Vagina (tissue), 2 donors: ENCODE results near the gene ATR.

ENCODE experiments used
- POLR2A ChIP-seq, 2 donors: fragments of 450-650 bp; IDR thresholded peaks; one replicate each; pipeline ENCODE4 v1.6.1; 2017; ENCODE audit warnings: antibody characterized with exemption in 2 of 2, mild to moderate bottlenecking in 2 of 2, moderate library complexity in 2 of 2
- POLR2AphosphoS5 ChIP-seq, 2 donors: sonication (generic); formaldehyde crosslinking; IDR thresholded peaks; one replicate each; pipeline ENCODE4 v1.9.0; 2017; ENCODE audit warnings: antibody characterized with exemption in 2 of 2, mild to moderate bottlenecking in 2 of 2, low read depth in 1 of 2; ENCODE audit not compliant: insufficient read depth in 1 of 2
- TF ChIP-seq, protein P1 (sequence below), 3 experiments: fragments of 450-650 bp in 2 of 3; fragments of 200-600 bp in 1 of 3; sonication (generic) in 1 of 3; IDR thresholded peaks; one replicate each; pipeline ENCODE4 v1.5.1; 2017 to 2019; ENCODE audit warnings: antibody characterized with exemption in 3 of 3, mild to moderate bottlenecking in 2 of 3, moderate library complexity in 2 of 3

DNA sequence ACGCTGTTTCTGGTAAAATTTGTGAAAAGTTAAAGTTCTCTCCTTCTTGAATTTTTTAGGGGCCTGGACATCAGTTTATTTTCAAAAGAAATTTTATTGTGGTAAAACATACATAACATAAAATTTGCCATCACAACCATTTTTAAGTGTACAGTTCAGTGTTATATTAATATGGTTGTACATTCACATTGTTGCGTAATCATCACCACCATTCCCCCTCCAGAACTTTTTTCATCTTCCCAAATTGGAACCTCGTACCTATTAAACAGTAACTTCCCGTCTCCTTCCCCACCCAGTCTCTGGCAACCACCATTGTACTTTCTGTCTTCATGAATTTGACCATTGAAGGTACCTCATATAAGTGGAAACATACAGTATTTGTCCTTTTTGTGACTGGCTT is 107.7 kb downstream of the ATR start:
- TF ChIP-seq, protein P1, sequence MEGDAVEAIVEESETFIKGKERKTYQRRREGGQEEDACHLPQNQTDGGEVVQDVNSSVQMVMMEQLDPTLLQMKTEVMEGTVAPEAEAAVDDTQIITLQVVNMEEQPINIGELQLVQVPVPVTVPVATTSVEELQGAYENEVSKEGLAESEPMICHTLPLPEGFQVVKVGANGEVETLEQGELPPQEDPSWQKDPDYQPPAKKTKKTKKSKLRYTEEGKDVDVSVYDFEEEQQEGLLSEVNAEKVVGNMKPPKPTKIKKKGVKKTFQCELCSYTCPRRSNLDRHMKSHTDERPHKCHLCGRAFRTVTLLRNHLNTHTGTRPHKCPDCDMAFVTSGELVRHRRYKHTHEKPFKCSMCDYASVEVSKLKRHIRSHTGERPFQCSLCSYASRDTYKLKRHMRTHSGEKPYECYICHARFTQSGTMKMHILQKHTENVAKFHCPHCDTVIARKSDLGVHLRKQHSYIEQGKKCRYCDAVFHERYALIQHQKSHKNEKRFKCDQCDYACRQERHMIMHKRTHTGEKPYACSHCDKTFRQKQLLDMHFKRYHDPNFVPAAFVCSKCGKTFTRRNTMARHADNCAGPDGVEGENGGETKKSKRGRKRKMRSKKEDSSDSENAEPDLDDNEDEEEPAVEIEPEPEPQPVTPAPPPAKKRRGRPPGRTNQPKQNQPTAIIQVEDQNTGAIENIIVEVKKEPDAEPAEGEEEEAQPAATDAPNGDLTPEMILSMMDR (IDR thresholded peaks at IDR 0.05): no peak
- TF ChIP-seq POLR2AphosphoS5 (IDR thresholded peaks at IDR 0.05; ENCODE audit: insufficient read depth in 1 of 2, low read depth in 1 of 2) (no peak), POLR2A (IDR thresholded peaks at IDR 0.05) (no peak)
